HPDE6-E6E7 (cell line): ENCODE measurements around the gene ABCG4.

Experiments used
- DNase-seq: peaks from one replicate; pipeline ENCODE4 v3.0.0; 2011; ENCODE audit warnings: missing footprints; ENCODE audit errors: extremely low spot score

The ABCG4 gene

GRCh38 chr11:119206511-119207414 lies 57.9 kb downstream of the ABCG4 start:
- no peak for DNase-seq

GRCh38 chr11:119207415-119207960 lies 58.6 kb downstream of the ABCG4 start:
- DNase-seq, result no peak

DNA sequence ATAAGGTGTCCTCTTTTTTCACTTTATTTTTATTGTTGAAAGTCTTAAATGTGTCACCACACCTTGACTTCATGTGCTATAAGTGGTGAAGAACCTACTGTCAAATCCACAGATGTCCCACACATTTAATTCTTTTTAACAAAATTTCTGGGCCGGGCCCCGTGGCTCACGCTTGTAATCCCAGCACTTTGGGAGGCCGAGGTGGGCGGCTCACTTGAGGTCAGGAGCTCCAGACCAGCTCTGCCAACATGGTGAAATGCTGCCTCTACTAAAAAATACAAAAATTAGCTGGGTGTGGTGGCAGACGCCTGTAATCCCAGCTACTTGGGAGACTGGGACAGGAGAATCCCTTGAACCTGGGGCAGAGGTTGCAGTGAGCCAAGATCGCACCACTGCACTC lies 60.3 kb downstream of the ABCG4 start:
- DNase-seq, result no peak

DNA sequence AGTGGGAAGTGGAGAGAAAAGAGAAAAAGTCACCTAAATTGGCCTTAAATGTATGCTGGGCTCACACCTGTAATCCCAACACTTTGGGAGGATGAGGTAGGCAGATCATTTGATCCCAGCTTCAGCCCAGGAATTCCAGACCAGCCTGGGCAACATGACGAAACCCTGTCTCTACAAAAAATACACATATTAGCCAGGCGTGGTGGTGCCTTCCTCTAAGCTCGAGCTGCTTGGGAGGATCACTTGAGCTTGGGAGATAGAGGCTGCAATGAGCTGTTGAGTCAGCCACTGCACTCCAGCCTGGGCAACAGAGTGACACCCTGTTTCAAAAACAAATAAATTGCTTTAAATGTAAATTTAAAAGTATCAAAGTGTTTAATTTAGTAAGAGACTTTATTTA lies 61.2 kb downstream of the ABCG4 start:
- no peak for DNase-seq
